Measurements from ENCODE around the gene TEKT3.

The TEKT3 gene

GRCh38 chr17:15349119-15349518 lies 7.7 kb upstream of the TEKT3 start:
- no peak for DNase-seq

GRCh38 chr17:15348021-15348420 lies 6.6 kb upstream of the TEKT3 start:
- peak; percentile 42 for DNase-seq

DNA sequence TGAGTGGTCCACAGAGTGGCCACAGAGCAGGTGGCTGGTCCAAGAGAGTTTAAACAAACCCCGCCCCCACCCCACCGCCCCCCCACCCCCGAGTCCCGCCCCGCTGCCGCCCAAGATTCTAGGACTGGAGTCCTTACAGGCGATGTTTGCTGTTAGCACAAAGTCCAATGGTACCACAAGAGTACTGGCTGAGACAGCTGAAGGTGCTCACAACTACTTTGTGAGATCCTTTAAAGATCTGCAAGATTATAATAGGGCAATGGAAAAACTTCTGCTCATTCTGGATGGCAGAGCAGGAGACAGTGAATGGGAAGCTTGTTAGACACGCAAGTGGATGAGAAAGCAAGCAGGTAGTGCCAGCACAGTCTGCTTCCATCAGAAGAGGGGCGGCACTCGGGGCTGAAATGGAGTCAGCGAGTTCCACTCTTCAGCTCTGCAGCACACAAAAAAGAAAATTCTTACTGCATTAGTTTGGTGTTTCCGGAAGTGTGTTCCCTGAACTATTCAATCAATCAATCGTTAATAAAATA lies 4.7 kb upstream of the TEKT3 start:
- DNase-seq = no peak

DNA sequence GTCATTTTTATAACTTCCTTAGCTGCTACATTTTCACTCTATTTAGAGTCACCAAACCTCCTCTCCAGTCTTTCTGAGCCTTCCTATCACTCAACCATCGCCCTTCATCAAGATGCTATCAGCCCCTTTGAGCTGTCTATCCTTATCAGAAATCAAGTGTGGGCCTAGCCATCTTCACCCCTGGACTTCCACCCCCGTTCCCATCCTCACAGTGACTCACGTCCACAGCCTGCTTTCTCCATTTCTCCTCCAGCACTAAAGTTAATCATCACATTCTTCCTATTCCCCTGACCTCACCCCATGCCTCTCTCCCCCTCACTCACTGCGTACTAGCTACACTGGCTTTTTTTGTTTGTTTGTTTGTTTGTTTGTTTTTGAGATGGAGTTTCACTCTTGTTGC lies 2.4 kb upstream of the TEKT3 start:
- DNase-seq = no peak

- no peak for DNase-seq
Measured at GRCh38 chr17:15342460-15342859, 1.1 kb upstream of the TEKT3 start.

- DNase-seq = no peak
Measured at GRCh38 chr17:15341966-15342365, 569 bp upstream of the TEKT3 start.

DNA sequence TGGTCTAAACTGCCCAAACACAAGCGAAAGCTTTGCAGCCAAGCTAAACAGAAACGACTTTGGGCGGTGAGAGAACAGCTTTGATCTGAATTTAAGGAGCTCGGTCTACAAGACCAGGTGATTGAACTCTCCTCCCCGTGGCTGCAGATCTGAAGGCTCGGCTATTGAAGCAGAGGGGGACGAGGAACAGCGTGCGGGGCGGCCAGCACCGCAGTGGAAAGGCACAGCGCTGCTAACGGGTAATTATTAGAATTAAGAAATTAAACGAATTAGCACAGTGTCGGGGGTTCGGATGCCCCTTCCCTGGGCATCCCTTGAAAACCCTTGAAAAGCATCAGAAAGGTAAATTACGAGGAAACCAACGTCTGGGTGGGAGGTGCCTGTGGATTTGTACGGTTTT lies 431 bp downstream of the TEKT3 start:
- DNase-seq = no peak

GRCh38 chr17:15335446-15335845 lies 6.0 kb downstream of the TEKT3 start:
- no peak for DNase-seq

- DNase-seq = no peak
Measured at GRCh38 chr17:15334266-15334665, 7.1 kb downstream of the TEKT3 start.

DNA sequence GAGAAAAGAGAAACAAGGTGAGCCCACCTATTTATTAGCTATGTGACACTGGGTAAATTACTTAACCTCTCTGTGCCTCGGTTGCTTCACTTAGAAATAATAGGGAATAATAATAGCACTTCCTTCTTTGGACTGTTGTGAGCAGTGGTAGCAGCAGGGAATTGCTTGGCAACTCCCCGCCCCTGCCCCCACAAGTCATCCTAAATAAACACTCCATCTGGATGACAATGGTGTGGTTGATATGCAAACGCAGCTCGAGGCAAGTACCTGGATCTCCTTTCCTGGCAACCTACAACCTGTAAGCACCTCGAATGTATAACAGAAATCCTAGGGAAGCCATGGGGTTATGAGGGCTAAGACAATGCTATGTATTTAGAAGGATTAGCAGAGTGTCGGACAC lies 9.1 kb downstream of the TEKT3 start:
- DNase-seq = peak; percentile 12

- no peak for DNase-seq
Measured at GRCh38 chr17:15323131-15323530, 18.3 kb downstream of the TEKT3 start.

DNA sequence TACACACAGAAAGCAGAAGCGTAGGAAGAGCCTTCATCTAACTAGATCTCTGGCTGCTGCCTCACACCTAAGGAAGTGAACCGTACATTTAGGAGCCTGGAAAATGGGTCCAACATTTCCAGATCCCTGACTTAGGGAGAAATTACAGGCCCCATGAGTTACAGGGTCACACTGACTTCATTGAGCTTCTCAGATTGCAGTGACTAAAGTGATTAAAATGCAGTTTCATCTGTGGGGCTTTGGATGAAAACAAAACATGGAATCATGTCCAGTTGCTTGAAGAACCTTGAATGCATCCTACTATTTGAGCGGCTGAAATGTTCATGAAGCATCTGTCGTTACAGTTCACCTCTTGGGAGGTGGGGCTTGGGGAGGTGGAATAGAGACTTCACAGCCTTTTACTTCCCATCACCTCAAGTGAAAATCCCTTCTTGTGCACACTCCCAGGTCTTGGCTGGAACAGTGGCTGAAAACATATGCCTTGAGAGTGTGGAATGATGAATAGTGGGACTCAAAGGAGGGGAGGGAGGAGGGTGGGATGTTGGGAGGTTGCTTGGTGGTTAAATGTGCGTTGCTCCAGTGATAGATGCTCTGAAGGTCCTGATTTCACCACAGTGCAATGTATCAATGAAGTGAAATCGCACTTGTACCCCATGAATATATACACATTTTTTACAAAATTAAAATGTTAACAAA lies 19.7 kb downstream of the TEKT3 start:
- DNase-seq = no peak

DNA sequence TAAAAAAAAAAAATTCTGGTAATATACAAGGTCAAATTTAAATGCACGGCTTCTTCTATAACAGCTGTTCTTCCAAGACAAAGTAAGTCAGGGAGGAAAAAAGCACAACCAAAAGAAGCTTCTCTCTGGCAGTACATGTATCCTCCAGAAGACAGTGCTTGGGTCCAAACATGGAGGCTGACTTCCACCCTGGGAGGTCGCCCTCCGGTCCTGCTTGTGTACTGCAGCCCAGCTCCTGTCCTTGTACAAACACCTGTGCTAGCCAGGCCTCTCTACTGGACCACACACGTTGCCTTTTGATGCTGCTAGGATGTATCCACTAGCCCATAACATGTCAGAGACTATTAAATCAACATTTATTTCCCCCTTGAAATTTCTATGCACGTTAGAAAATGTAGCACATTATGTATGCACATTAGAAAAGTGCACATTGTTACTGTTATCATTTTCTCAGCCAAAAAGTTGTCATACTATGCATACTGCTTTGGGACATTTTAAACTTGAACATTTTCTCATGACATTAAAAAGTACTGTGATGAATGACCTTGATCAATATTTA lies 21.9 kb downstream of the TEKT3 start:
- DNase-seq = no peak

DNA sequence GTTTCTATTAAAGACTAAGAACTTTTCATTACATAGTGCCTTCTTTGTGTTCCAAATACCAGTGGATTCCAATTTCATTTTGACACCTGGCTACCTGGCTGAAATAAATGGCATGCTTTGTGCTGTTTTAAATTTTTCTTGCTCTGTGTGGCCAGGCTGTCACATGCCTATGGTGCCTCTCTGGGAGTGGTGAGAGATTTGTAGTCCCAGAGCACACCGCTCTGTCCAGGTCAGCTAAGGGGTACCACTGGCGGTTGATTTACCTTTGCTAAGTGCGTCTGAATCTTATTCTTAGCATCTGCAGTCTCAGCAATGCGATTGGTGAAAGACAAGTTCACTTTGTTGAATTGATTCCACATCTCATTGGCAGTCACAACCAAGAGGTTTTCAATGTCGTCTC lies 29.4 kb downstream of the TEKT3 start:
- DNase-seq = no peak

DNA sequence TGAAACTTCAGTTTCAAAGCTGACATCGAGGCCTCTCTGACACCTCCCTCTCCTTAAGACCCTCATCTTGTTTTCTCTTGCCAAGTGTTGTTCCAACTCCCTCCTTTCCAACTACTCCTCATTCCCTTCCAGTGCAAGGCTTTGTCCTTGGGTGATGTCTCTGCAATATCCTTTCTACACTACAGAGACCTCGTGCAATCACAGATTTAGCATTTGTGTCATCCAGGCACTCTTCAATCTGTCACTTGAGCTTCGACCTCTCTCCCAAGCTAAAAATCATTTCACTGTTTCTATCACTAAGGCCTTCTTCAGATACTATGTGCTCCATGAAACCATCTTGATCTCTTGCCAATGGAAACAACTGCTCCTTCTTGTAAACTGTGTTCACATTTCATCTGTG lies 31.6 kb downstream of the TEKT3 start:
- no peak for DNase-seq

- DNase-seq = no peak
Measured at GRCh38 chr17:15309236-15309635, 32.2 kb downstream of the TEKT3 start.

- no peak for DNase-seq
Measured at GRCh38 chr17:15308758-15309157, 32.6 kb downstream of the TEKT3 start.

GRCh38 chr17:15307710-15308111 lies 33.7 kb downstream of the TEKT3 start:
- no peak for DNase-seq

- DNase-seq = no peak
Measured at GRCh38 chr17:15303851-15304250, 37.5 kb downstream of the TEKT3 start.

DNA sequence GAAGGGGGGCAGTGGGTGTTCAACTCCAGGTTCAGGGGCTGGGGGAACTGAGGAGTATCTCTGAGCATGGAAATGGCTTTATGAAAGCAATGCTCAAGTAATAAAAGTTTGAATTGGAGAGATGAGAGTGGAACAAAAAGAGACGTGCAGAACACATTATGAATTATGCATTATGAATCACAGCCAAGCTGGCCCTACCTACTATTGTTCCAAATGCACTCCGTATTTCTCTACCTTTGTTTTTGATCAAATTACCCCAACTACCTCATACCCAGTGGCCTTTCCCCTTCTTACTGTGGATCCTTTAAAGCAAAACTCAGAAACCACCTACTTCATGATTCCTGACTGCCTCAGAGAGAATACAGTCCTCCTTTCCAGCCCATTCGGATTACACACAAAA lies 38.1 kb downstream of the TEKT3 start:
- DNase-seq = no peak

DNA sequence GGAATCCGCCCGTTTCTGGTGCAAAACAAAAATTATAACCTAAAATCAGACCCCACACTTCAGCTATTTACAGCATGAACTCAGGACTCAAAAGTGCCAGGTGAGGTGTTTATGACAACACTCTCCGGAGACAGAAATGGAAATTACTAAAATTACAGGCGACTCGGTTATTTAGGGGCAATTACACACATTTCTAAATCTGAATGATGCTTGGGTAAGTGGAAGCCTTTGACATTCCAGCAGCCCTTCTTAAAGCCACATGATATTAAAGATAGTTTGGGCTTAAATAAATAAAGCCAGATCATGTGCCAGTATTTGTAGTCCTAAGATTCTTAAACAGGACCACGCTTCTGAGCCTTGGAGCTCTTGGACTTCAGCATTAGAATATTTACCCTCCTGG lies 39.6 kb downstream of the TEKT3 start:
- DNase-seq = no peak

GRCh38 chr17:15298176-15298575 lies 43.2 kb downstream of the TEKT3 start:
- DNase-seq = no peak

- DNase-seq = no peak
Measured at GRCh38 chr17:15293558-15293957, 47.8 kb downstream of the TEKT3 start.

DNA sequence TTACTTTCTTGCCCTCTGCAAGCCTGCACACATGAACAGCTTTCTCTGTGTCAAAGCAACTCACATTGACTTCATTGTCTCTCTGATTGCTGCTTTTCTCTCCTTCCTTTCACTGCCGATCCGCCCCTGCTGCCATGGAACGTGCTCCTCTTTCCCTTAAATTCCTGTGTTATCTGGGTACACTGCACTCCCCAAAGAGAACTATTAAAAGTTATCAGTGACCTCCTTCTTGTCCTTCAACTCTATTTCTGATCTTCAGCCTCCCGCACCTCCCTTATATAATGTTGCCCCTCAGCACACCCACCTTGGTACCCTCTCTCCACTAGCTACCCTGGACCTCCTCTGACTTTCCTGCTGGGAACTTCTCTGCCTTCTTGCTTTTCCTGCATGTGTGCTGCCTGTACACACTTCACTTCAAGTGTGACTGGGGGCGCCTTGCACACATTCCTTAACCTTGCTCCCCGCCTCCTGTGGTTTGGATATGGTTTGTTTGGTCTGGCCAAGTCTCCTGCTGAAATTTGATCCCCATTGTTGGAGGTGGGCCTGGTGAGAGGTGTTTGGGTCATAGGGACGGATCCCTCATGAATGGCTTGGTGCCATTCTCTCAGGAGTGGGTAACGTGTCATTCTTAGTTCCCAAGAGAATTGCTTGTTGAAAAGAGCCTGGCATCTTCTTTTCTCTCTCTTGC lies 49.6 kb downstream of the TEKT3 start:
- DNase-seq = no peak

All from NCI-H526 treated with DMSO at 0.1 percent for 48 hours (cell line).